Esophagus (tissue), 2 donors: ENCODE data around the gene FCGBP. TPM values are rescaled to one million over a fixed set of nuclear protein-coding genes. Genes with fewer than 3 reads are reported as not detected.

Experiments used
- H3K27ac ChIP-seq, 2 donors: one replicate each; pipeline ENCODE4 v1.5.1; 2013; ENCODE audit warnings: low read depth in 2 of 2, mild to moderate bottlenecking in 2 of 2, inconsistent platforms in 1 of 2, low read length in 1 of 2, moderate library complexity in 1 of 2
- H3K27me3 ChIP-seq, 2 donors: one replicate each; pipeline ENCODE4 v1.6.1; 2013; ENCODE audit warnings: low read length in 2 of 2, control low read depth in 1 of 2, mild to moderate bottlenecking in 1 of 2; ENCODE audit not compliant: insufficient read depth in 2 of 2, control insufficient read depth in 1 of 2
- H3K36me3 ChIP-seq, 2 donors: one replicate each; pipeline ENCODE4 v1.6.1; 2013; ENCODE audit warnings: low read length in 1 of 2; ENCODE audit not compliant: control insufficient read depth in 2 of 2, insufficient read depth in 2 of 2
- H3K4me1 ChIP-seq, 2 donors: one replicate each; pipeline ENCODE4 v1.6.1; 2013; ENCODE audit warnings: low read length in 1 of 2; ENCODE audit not compliant: control insufficient read depth in 2 of 2, insufficient read depth in 2 of 2
- H3K4me3 ChIP-seq, 2 donors: one replicate each; pipeline ENCODE4 v1.5.1; 2013; ENCODE audit warnings: low read length in 2 of 2, mild to moderate bottlenecking in 2 of 2, low read depth in 1 of 2, moderate library complexity in 1 of 2
- H3K9me3 ChIP-seq, 2 donors: one replicate each; pipeline ENCODE4 v1.6.1; 2013; ENCODE audit warnings: mild to moderate bottlenecking in 2 of 2, low read depth in 1 of 2, low read length in 1 of 2, moderate library complexity in 1 of 2; ENCODE audit not compliant: control insufficient read depth in 2 of 2, insufficient read depth in 1 of 2
- WGBS, 2 donors: extraction: QIAGEN DNeasy Blood & Tissue Kit; methylation state at CpG; one replicate each; pipeline ENCODE4 v1.1.7; 2013; 5-methylcytosine and 5-hydroxymethylcytosine counted together
- polyA plus RNA-seq, 2 donors: library from polyadenylated mRNA; stranded (reverse); fragments of 200-250 nt; gene quantifications; one replicate each; pipeline ENCODE4 v1.2.3, GENCODE V29; 2013
- donor health status: healthy with polysubstance abuse.
- donor health status: Bipolar disorder and iron deficiency.

FCGBP gene
- polyA plus RNA-seq, 2 donors: 2.3 to 3.0 TPM

DNA sequence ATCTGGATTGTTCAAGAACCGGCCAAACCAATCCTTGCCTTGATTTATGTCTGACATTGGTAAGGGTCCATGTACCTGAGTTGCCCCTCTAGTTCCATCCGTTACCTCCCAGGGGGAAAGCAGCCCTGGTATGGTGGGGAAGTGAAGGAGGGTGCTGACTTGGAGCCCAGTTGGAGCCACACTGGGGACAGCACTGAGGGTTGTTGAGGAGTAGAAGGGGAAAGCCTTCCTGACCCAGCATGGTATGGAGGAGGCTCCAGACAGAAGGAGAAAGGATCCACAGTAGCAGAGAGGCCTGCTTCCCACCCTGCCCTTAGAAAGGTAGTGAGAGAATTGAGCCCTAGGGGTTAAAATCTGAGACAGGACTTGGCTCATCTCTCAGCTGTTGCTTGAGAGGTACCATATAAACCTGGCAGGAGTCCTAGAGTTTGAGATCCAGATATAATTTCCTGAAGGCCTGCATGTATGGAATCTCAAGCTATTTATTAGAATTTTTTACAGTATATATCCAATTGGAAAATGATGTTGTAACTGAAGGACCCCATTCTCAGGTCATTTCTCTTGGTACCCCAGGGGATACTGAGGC, 16.7 kb upstream of the FCGBP start:
- no peaks in the 10 kb centered on the region for H3K9me3 ChIP-seq
- WGBS, 2 donors: 90 to 92% methylated on average over 2 of the region's 2 CpGs
- no peaks in the 10 kb centered on the region for H3K36me3 ChIP-seq

DNA sequence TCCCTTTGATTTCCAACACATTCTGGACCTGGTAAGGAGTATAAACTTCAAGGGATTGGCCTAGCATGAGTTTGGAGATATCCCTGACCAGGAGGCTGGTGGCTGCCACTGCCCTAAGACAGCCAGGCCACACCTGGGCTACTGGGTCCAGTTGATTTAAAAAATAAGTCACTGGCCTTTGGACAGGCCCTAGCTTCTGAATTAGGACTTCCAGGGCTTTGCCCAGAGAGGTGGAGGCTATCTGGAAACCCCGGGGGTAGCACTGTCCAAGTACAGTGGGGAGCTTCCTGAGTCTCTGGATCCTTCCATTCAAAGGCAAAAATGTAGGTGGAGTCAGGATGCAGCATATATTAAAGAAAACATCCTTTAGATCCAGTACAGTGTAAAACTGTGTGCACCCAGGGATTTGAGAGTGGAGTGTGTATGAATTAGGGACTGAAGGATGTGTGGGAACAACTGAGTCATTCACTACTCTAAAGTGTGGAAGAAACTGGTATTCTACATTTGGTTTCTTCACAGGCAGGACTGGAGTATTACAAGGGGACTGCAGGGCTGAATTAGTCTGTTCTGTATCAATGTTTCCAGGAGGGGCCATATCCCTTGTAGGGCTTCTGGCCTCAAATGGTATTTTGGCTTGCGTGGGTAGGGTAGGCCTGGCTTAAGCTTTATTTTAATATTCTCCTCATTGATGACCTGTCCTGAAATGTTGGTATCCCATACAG, 14.8 kb upstream of the FCGBP start:
- Histone ChIP-seq H3K4me1 (no peaks in the 10 kb centered on the region), H3K36me3 (no peaks in the 10 kb centered on the region), H3K9me3 (no peaks in the 10 kb centered on the region), H3K4me3 (no peak overlapping the region), H3K27ac (no peak overlapping the region), H3K27me3 (no peaks in the 10 kb centered on the region)
- 93 to 94% methylated on average over 2 of the region's 2 CpGs for WGBS, 2 donors

More for the DNA sequence above, 16.7 kb upstream of the FCGBP start:
- no peaks in the 10 kb centered on the region for H3K27me3 ChIP-seq
- H3K4me3 ChIP-seq: no peak overlapping the region
- no peaks in the 10 kb centered on the region for H3K4me1 ChIP-seq
- H3K27ac ChIP-seq: no peak overlapping the region

DNA sequence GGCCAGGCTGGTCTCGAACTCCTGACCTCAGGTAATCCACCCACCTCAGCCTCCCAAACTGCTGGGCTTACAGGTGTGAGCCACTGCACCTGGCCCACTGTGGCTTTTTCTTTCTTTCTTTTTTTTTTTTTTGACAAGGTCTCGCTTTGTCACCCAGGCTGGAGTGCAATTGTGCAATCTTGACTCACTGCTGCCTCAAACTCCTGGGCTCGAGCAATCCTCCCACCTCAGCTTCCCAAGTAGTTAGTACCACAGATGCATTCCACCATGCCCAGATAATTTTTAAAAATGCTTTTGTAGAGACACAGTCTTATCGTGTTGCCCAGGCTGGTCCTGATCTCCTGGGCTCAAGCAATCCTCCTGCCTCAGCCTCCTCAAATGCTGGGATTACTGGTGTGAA, 12.1 kb upstream of the FCGBP start:
- WGBS, 2 donors: 71 to 84% methylated on average over 4 of the region's 4 CpGs

DNA sequence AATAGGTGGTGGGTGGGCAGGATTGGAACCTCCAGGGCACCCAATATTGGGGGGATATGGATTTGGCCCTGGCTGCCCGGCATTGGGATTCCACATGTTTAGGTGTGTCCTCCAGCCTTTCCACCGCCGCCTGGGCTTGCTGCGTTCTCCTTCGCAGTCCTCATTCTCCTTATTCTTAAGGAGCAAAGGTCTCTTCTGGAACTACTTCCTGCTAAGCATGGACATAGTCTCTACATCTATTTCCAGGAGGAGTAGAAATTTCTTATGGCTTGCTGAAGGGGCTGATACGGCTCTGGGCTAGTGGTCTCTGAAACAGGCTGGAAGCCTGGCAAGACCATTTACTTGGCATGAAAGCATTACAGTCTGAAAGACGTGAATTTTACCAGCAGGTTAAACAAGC, 9.2 kb upstream of the FCGBP start:
- Histone ChIP-seq H3K27me3 (no peaks in the 10 kb centered on the region), H3K27ac (peak overlapping the region in 1 of 2 donors; percentile 50), H3K9me3 (no peaks in the 10 kb centered on the region), H3K36me3 (no peaks in the 10 kb centered on the region), H3K4me1 (peaks cover 0 to 2% of the 10 kb centered on the region in 2 donors), H3K4me3 (no peak overlapping the region)
- WGBS, 2 donors: 80 to 90% methylated on average over 6 to 7 of the region's 7 CpGs

More for the DNA sequence above, 12.1 kb upstream of the FCGBP start:
- Histone ChIP-seq H3K9me3 (no peaks in the 10 kb centered on the region), H3K4me1 (peaks cover 0 to 2% of the 10 kb centered on the region in 2 donors), H3K27ac (no peak overlapping the region), H3K36me3 (no peaks in the 10 kb centered on the region), H3K27me3 (no peaks in the 10 kb centered on the region), H3K4me3 (no peak overlapping the region)

DNA sequence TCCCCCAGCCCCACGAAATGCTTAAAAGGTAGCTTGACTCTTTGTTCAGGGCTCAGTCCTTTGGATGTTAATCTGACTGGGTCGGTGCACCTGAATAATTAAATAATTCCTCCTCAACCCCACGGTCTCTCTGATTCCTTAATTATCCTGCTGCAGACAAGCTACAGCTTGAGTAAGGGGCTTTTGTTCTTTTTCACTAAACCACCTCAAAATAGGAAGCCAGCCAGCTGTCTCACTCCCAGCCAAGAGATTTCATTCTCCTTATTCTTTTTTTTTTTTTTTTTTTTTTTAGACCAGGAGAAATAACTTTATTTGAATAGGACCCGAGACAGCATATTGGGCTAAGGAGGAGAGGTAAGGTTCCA, 7.9 kb upstream of the FCGBP start:
- 33 to 37% methylated on average over 4 of the region's 4 CpGs for WGBS, 2 donors
- Histone ChIP-seq H3K9me3 (no peaks in the 10 kb centered on the region), H3K4me1 (peaks cover 0 to 2% of the 10 kb centered on the region in 2 donors), H3K36me3 (no peaks in the 10 kb centered on the region), H3K27ac (no peak overlapping the region), H3K27me3 (no peaks in the 10 kb centered on the region), H3K4me3 (no peak overlapping the region)

DNA sequence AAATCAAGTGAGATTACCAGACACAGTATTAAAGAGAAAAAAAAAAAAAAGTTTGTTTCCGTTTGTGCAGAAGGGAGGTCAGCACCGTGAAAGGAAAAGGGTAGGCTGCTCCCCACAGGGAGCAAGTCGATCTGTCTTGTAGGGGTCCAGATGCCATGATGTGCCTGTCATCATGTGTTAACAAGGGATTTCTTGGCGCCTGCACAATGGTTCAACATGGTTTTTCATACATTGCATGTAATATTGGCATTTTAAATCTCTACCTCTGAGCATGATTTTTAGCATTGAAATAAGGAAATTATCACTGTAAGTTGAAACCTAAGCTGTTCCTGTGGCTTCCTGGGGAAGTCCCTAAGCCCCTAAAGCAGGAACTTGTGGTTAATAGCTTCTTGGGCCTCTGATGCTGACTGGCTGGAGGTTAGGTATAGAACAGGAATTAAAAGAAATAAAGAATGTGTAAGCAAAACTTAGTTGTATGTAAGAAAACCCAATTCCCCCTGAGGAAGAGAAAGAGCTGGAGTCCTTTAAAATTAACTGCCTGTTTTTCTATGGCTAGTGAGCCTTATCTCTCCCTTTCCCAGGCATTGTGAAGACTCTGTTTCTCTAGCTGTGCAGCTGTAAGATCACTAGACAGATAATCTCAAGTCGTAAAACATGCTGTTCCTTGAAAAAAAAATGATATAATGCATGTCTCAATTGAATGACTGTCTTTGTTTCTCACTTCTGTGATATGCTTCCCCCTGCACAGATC, 7.4 kb upstream of the FCGBP start:
- no peak overlapping the region for H3K27ac ChIP-seq
- no peaks in the 10 kb centered on the region for H3K27me3 ChIP-seq
- 28 to 34% methylated on average over 5 of the region's 5 CpGs for WGBS, 2 donors
- no peaks in the 10 kb centered on the region for H3K9me3 ChIP-seq
- H3K36me3 ChIP-seq: no peaks in the 10 kb centered on the region
- peaks cover 0 to 2% of the 10 kb centered on the region in 2 donors for H3K4me1 ChIP-seq
- no peak overlapping the region for H3K4me3 ChIP-seq

DNA sequence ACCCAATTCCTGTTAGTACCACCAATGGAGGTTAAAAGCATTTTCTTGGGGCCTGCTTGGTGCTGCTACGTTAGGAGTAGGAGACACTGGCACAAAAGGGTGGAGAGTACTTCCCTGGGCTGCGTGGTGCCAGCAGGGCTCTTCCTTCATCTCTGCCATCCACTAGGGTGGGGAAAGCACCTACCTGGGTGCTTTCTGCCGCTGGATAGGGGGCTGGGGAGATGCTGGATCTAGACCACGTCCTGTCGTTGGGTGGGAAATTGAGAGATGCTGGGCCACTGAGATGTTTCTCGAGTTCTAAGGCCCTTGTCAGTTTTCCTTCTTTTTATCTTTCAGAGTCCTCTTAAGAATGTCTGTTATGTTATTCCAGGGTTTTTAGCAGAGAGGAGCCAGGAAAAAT, 6.7 kb upstream of the FCGBP start:
- Histone ChIP-seq H3K4me3 (no peak overlapping the region), H3K27ac (no peak overlapping the region), H3K9me3 (no peaks in the 10 kb centered on the region), H3K4me1 (peaks cover 0 to 2% of the 10 kb centered on the region in 2 donors), H3K36me3 (no peaks in the 10 kb centered on the region), H3K27me3 (no peaks in the 10 kb centered on the region)
- WGBS, 2 donors: 71 to 74% methylated on average over 6 of the region's 6 CpGs

DNA sequence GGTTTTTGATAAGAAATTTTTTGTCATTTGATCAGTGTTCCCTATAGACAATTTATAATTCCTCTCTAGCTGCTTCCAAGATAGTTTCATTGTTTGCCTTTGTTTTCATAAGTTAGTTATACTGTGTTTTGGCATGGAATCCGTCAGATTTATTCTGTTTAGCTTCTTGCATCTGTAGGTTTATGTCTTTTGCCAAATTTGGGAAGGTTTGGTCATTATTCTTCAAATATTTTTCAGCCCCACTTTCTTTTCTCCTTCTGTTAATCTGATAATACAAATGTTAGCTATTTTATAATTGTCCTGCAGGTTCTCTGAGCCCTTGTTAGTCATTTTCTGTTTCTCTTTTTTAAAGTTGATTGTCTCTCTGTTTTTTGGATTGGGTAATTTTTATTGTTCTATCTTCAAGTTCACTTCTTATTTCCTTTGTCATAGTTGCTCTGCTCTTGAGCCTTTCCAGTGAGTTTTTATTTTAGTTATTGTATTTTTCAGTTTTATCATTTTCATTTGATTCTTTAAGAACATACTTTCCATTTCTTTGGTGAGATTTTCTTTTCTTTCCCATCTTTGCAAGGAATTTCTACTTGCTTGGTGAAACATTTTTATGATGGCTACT, 5.9 kb upstream of the FCGBP start:
- no peak overlapping the region for H3K4me3 ChIP-seq

DNA sequence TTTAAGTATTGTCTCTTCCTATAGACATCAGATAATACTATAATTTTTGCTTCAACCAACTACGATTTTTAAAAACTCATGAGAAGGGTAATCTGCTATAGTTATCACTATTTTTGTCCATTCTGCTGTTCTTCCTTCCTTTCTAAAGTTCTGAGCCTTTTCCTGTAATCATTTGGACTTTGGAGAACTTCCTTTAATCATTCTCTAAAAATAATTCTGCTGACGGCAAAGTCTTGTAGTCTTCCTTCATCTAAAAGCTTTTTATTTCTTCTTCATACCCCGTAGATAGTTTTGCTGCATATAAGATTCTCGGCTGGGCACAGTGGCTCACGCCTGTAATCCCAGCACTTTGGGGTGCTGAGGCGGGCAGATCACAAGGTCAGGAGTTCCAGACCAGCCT, 5.1 kb upstream of the FCGBP start:
- H3K4me3 ChIP-seq: no peak overlapping the region
- 82 to 83% methylated on average over 6 of the region's 6 CpGs for WGBS, 2 donors
- no peaks in the 10 kb centered on the region for H3K9me3 ChIP-seq

More for the DNA sequence above, 5.9 kb upstream of the FCGBP start:
- WGBS, 2 donors: 53 to 70% methylated on average over 1 of the region's 1 CpG
- no peaks in the 10 kb centered on the region for H3K36me3 ChIP-seq
- H3K27me3 ChIP-seq: no peaks in the 10 kb centered on the region
- peaks cover 0 to 2% of the 10 kb centered on the region in 2 donors for H3K4me1 ChIP-seq
- no peaks in the 10 kb centered on the region for H3K9me3 ChIP-seq
- H3K27ac ChIP-seq: no peak overlapping the region

More for the DNA sequence above, 5.1 kb upstream of the FCGBP start:
- Histone ChIP-seq H3K36me3 (no peaks in the 10 kb centered on the region), H3K27me3 (no peaks in the 10 kb centered on the region), H3K27ac (no peak overlapping the region), H3K4me1 (peaks cover 0 to 7% of the 10 kb centered on the region in 2 donors)
